B cell (primary cell): Measurements from ENCODE around the gene CMTM6.

ENCODE experiments used
- EZH2 ChIP-seq: IDR thresholded peaks from 2 replicates; pipeline ENCODE4 v1.6.1; 2012; ENCODE audit warnings: borderline replicate concordance, low read depth, mild to moderate bottlenecking, moderate library complexity, low read length; ENCODE audit not compliant: insufficient read depth, poor library complexity, severe bottlenecking
- TF ChIP-seq, protein P1 (sequence below): fragments of 200-600 bp; IDR thresholded peaks from one replicate; pipeline ENCODE4 v1.8.0; 2022; ENCODE audit warnings: antibody characterized with exemption, mild to moderate bottlenecking

DNA sequence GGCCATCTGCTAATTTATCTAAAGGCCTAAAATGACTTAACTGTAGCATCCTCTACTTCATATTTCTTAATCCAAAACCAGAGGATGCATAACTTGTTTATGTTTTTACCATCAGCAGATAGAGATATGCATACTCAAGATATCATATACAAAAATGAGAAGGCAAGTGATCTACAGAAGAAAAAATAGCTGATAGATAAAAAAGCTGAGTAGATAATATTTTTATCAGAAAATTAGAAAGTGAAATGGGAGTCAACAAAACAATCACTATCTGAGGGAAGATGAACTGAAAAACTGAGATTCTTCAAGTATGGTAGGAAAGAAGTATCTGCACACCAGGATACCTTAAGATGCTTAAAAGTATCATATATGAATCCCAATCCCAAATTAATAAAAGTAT lies 42.7 kb upstream of the CMTM6 start:
- no peak for TF ChIP-seq EZH2
- TF ChIP-seq, protein P1, sequence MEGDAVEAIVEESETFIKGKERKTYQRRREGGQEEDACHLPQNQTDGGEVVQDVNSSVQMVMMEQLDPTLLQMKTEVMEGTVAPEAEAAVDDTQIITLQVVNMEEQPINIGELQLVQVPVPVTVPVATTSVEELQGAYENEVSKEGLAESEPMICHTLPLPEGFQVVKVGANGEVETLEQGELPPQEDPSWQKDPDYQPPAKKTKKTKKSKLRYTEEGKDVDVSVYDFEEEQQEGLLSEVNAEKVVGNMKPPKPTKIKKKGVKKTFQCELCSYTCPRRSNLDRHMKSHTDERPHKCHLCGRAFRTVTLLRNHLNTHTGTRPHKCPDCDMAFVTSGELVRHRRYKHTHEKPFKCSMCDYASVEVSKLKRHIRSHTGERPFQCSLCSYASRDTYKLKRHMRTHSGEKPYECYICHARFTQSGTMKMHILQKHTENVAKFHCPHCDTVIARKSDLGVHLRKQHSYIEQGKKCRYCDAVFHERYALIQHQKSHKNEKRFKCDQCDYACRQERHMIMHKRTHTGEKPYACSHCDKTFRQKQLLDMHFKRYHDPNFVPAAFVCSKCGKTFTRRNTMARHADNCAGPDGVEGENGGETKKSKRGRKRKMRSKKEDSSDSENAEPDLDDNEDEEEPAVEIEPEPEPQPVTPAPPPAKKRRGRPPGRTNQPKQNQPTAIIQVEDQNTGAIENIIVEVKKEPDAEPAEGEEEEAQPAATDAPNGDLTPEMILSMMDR = no peak
